ENCODE results near the gene CDCA8. TPM values are rescaled to one million over a fixed set of nuclear protein-coding genes. Genes with fewer than 3 reads are reported as not detected.
A peak's percentile ranks its signal among the peaks of the same experiment; 100 is the strongest.
"Not testable (repeated sequence)": the region's sequence is repeated elsewhere in the genome, so short reads cannot be mapped to it uniquely, and the experiment has no call there.

CDCA8 gene
- total RNA-seq, 6 experiments from 2014 or later = 0.31 to 2.2 (median 0.76) TPM

DNA sequence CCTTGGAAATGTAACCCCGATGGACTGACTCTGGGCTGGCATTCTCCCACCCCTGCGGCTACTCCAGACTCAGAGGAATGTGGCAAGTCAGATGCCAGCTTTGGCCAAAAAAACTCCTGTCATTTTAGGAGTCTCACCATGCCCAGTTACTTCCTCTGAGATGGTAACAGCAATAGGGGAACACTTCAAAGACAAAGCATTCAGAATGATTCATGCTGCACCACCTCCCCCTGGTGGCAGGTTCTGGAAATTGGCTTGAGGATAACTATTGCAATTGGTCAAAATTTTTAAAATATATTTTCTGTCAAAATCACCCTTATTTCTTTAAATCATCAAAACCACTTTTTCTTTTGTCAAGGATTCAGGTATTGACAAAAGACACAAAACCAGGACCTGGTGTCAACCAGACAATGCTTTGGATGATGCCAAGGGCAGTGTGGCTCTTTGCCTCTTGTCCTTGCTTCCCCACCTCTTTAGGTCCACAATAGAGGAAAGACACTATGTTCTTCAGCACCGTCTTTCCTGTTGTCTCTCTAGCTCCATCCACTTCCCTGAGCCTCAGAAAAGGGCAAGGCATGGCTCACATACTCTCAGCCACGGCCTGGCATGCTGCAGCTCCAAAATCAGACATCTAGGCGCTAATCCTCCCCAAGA lies 9.9 kb upstream of the CDCA8 start:
- H3K27me3 ChIP-seq = no peaks in the 10 kb centered on the region
- intact Hi-C loops (cut with DNase I) = loop anchor here (10.0 kb wide), 1 partner anchor 228 kb away; no protein-coding TSS in a partner anchor
- DNase-seq (peak in 2 of 3 donors; percentile 50 to 60), ATAC-seq (peak; percentile 72 to 85 (median 77))
- no peak for TF ChIP-seq POLR2A (IDR thresholded peaks at IDR 0.05)
- TF ChIP-seq, protein P1, sequence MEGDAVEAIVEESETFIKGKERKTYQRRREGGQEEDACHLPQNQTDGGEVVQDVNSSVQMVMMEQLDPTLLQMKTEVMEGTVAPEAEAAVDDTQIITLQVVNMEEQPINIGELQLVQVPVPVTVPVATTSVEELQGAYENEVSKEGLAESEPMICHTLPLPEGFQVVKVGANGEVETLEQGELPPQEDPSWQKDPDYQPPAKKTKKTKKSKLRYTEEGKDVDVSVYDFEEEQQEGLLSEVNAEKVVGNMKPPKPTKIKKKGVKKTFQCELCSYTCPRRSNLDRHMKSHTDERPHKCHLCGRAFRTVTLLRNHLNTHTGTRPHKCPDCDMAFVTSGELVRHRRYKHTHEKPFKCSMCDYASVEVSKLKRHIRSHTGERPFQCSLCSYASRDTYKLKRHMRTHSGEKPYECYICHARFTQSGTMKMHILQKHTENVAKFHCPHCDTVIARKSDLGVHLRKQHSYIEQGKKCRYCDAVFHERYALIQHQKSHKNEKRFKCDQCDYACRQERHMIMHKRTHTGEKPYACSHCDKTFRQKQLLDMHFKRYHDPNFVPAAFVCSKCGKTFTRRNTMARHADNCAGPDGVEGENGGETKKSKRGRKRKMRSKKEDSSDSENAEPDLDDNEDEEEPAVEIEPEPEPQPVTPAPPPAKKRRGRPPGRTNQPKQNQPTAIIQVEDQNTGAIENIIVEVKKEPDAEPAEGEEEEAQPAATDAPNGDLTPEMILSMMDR (IDR thresholded peaks at IDR 0.05) = peak; percentile 83 to 88 (median 84)
- no peaks in the 10 kb centered on the region for H3K4me1 ChIP-seq
- no peak overlapping the region for H3K27ac ChIP-seq
- H3K36me3 ChIP-seq = peaks cover 0 to 45% (median 9%) of the 10 kb centered on the region in 4 donors
- no peaks in the 10 kb centered on the region for H3K9me3 ChIP-seq
- 57% methylated on average over 3 of the region's 5 CpGs for WGBS (ENCODE audit: insufficient coverage, low coverage, low lambda C conversion rate, missing lambda C conversion rate)
- no peak overlapping the region for H3K4me3 ChIP-seq

DNA sequence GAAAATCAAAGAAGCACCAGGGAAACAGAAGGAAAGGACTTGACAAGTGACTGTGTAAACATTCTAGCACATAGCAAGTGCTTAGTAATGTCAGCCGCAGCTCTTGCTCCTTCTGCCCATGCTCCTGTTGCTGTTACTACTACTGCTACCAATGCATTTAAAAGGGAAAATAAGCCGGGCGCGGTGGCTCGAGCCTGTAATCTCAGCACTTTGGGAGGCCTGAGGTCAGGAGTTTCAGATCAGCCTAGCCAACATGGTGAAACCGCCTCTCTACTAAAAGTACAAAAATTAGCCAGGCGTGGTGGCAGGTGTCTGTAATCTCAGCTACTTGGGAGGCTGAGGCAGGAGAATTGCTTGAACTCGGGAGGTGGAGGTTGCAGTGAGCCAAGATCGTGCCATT lies 8.1 kb upstream of the CDCA8 start:
- H3K27ac ChIP-seq, ATAC-seq, H3K9me3 ChIP-seq, H3K27me3 ChIP-seq, DNase-seq, H3K4me1 ChIP-seq, H3K4me3 ChIP-seq: not testable (repeated sequence)
- WGBS (ENCODE audit: insufficient coverage, low coverage, low lambda C conversion rate, missing lambda C conversion rate) = 93% methylated on average over 9 of the region's 9 CpGs
- peaks cover 0 to 47% (median 9%) of the 10 kb centered on the region in 4 donors for H3K36me3 ChIP-seq
- intact Hi-C loops (cut with DNase I) = loop anchor here (10.0 kb wide), 1 partner anchor 229 kb away; no protein-coding TSS in a partner anchor

DNA sequence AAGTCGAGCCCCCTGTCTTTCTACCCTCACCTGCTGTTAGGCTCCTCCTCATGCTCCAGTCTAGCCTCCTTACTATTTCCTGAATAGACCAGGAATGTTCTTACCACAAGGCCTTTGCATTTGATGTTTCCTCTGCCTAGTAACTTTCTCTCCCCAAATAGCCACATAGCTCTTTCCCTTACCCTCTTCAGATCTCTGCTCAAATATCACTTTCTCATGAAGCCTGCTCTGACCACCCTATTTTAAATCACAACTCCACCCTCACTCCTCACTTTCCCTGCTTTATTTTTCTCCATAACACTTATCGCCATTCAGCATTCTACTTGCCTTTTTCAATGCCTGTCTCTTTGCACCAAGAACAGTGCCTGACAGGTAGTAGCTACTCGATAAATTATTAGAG lies 6.6 kb upstream of the CDCA8 start:
- Histone ChIP-seq H3K36me3 (peaks cover 0 to 47% (median 9%) of the 10 kb centered on the region in 4 donors), H3K4me3 (no peak overlapping the region), H3K9me3 (no peaks in the 10 kb centered on the region), H3K4me1 (peaks cover 0 to 15% (median under 1%) of the 10 kb centered on the region in 4 donors), H3K27ac (no peak overlapping the region), H3K27me3 (no peaks in the 10 kb centered on the region)
- TF ChIP-seq POLR2A (IDR thresholded peaks at IDR 0.05) = no peak
- TF ChIP-seq, protein P1 (IDR thresholded peaks at IDR 0.05) = no peak
- intact Hi-C loops (cut with DNase I) = loop anchor here (10.0 kb wide), 1 partner anchor 231 kb away; no protein-coding TSS in a partner anchor
- ATAC-seq = no peak
- 82% methylated on average over 3 of the region's 3 CpGs for WGBS (ENCODE audit: insufficient coverage, low coverage, low lambda C conversion rate, missing lambda C conversion rate)
- no peak for DNase-seq

DNA sequence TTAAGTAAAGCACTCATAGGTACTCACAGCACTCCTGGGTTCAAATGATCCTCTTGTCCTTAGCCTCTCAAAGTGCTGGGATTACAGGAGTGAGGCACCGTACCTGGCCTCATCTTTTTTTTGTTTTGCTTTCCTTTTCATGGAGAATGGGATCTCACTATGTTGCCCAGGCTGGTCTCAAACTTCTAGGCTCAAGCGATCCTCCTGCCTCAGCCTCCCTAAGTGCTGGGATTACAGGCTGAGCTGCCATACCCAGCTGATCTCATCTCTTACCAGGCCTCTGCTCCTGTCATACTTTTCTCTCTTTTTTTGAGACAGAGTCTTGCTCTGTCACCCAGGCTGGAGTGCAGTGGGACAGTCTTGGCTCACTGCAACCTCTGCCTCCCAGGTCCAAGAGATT lies 4.6 kb upstream of the CDCA8 start:
- ATAC-seq, H3K9me3 ChIP-seq, DNase-seq, H3K4me3 ChIP-seq, H3K27ac ChIP-seq, H3K27me3 ChIP-seq: not testable (repeated sequence)
- WGBS (ENCODE audit: insufficient coverage, low coverage, low lambda C conversion rate, missing lambda C conversion rate) = 86% methylated on average over 2 of the region's 2 CpGs
- H3K36me3 ChIP-seq = peaks cover 0 to 38% (median 9%) of the 10 kb centered on the region in 4 donors
- H3K4me1 ChIP-seq = peaks cover 0 to 24% (median 5%) of the 10 kb centered on the region in 4 donors
- intact Hi-C loops (cut with DNase I) = loop anchor here (10.0 kb wide), 1 partner anchor 233 kb away; no protein-coding TSS in a partner anchor

DNA sequence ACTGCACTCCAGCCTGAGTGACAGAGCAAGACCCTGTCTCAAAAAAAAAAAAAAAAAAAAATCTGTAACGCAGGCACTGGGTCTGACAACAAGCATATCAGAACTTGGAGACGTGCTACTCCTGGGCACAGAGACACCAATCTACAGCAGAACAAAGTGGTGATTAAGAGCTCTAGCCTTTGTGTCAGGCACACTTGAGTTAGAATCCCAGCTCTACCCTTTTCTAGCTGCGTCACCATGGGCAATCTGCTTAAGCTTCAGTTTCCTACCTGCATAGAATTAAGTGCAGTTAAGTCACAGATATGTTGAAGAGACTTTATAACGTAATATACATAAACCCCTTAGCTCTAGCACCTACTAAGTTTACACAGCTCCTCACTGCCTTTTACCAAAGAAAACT lies 3.4 kb upstream of the CDCA8 start:
- TF ChIP-seq POLR2A (IDR thresholded peaks at IDR 0.05) = no peak
- TF ChIP-seq, protein P1 (IDR thresholded peaks at IDR 0.05) = no peak
- no peak overlapping the region for H3K27ac ChIP-seq
- H3K9me3 ChIP-seq = no peaks in the 10 kb centered on the region
- peaks cover 0 to 24% (median 5%) of the 10 kb centered on the region in 4 donors for H3K4me1 ChIP-seq
- DNase-seq (no peak), ATAC-seq (no peak)
- intact Hi-C loops (cut with DNase I) = loop anchor here (10.0 kb wide), 1 partner anchor 234 kb away; no protein-coding TSS in a partner anchor
- WGBS (ENCODE audit: insufficient coverage, low coverage, low lambda C conversion rate, missing lambda C conversion rate) = 82% methylated on average over 4 of the region's 4 CpGs
- H3K27me3 ChIP-seq = no peaks in the 10 kb centered on the region
- H3K36me3 ChIP-seq = peaks cover 0 to 27% (median 7%) of the 10 kb centered on the region in 4 donors
- H3K4me3 ChIP-seq = no peak overlapping the region

All from right lobe of liver (tissue), 6 donors.